Measurements from ENCODE around the gene SCAMP3. TPM values are rescaled to one million over a fixed set of nuclear protein-coding genes. Genes with fewer than 3 reads are reported as not detected.

SCAMP3 gene
- 55.4 TPM for total RNA-seq
- long read RNA-seq, transcript SCAMP3-201 (9 exons, 1,446 nt), result major isoform, 29 of 35 reads
- long read RNA-seq, partial matches to known transcripts, result 2 of 35 reads
- long read RNA-seq, other reads (novel, unspliced or antisense), result 3 of 35 reads

- DNase-seq (ENCODE audit: missing footprints), result peak; percentile 96
- intact Hi-C loops (cut with DNase I), result loop anchor here (1.0 kb wide), 1 partner anchor 11 kb away; the partner anchor contains the start of gene CLK2
- ATAC-seq, result peak; percentile 98
Measured at GRCh38 chr1:155261852-155262673, at the start of gene SCAMP3. TSS of gene SCAMP3 (minus strand) at chr1:155262360. CDS start at chr1:155262151, 209 bp downstream.

GRCh38 chr1:155309423-155310021, 47.4 kb upstream of the SCAMP3 start:
- DNase-seq (ENCODE audit: missing footprints) (no peak), ATAC-seq (no peak)
- intact Hi-C loops (cut with DNase I), result no loop called here

GRCh38 chr1:155308493-155309422, 46.6 kb upstream of the SCAMP3 start, which contains the start of gene FDPS:
TSS of gene FDPS (plus strand) at chr1:155308866. CDS start at chr1:155309790, 924 bp downstream.
- intact Hi-C loops (cut with DNase I), result loop anchor here (1.0 kb wide), 1 partner anchor 58 kb away; no protein-coding TSS in a partner anchor
- ATAC-seq (peak; percentile 100), DNase-seq (ENCODE audit: missing footprints) (peak; percentile 99)

- no peak for DNase-seq (ENCODE audit: missing footprints)
- intact Hi-C loops (cut with DNase I), result loop anchor here (1.0 kb wide), 1 partner anchor 30 kb away; the partner anchor contains the start of gene HCN3
- no peak for ATAC-seq
Measured at GRCh38 chr1:155307247-155307740, 45.1 kb upstream of the SCAMP3 start.

- intact Hi-C loops (cut with DNase I), result no loop called here
- ATAC-seq (no peak), DNase-seq (ENCODE audit: missing footprints) (no peak)
Measured at GRCh38 chr1:155305881-155306391, 43.8 kb upstream of the SCAMP3 start.

GRCh38 chr1:155304558-155305063, 42.5 kb upstream of the SCAMP3 start:
- no peak for DNase-seq (ENCODE audit: missing footprints)

DNA sequence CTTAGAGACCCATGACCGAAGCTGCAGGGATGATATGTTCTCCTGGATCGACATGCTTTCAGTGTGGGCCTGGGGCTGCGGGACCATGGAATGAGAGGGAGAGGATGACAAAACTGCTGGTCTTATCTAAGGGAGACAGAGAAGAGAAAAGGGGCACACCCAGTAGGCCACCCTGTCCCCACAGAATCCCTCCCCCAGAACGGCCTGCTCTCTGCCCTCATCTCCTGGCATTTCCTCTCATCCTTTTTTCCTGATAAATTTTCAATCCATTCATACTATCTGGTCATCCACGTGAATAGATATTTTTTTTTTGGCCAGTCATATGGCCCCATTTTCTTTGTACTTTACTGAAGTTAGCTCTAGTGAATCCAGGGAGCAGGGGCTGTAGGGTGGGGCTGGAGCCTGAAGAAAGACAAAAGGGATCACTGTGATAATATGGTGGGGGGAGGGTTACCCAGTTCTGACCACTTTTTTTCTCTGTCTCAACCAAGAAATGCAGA, 39.2 kb upstream of the SCAMP3 start, which contains the start of gene PKLR:
TSS of gene PKLR (minus strand) at position 97 of the 500 bp plus-strand sequence. CDS start at position 54, 43 bp downstream.
- DNase-seq (ENCODE audit: missing footprints), result no peak
- intact Hi-C loops (cut with DNase I), result no loop called here

More at GRCh38 chr1:155304558-155305063, 42.5 kb upstream of the SCAMP3 start:
- intact Hi-C loops (cut with DNase I), result no loop called here
- no peak for ATAC-seq

DNA sequence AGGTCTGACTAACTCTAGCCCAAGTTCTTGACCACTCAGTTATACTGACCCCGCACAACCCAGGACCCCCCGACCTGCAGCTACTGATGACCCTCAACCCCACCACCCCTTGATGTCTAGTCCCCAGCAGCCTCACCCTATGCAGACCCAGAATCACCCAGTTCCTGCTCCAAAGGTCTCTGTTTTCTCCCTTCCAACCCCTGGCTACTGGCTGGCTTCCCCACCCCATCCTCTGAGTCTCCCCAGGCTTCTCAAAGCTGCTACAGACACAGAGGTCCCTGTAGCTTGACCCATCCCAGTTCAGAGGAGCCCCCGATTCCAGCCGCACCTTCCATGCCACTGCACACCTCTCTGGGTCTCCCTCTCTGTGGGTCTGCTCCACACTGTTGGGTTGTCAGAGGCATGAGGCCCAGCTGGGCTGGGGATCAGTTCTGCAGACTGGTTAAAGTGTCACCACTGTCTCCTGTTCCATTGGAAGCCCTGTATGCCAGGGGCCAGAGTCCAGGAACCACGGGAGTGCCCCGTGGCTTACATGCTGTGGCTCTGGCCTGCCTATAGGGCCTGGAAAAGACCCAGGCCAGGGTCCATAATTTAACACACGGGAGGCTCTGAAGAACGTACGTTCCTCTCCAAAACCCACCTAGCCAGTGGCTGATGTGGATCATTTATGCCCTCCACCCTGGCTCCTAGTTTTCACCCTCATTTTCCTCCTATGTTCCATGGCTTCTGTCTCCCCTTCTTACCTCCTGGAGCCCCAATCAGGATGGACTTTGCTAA, 38.6 kb upstream of the SCAMP3 start:
- DNase-seq (ENCODE audit: missing footprints) (no peak), ATAC-seq (no peak)
- intact Hi-C loops (cut with DNase I), result no loop called here

More for the DNA sequence above, 39.2 kb upstream of the SCAMP3 start, which contains the start of gene PKLR:
- no peak for ATAC-seq

DNA sequence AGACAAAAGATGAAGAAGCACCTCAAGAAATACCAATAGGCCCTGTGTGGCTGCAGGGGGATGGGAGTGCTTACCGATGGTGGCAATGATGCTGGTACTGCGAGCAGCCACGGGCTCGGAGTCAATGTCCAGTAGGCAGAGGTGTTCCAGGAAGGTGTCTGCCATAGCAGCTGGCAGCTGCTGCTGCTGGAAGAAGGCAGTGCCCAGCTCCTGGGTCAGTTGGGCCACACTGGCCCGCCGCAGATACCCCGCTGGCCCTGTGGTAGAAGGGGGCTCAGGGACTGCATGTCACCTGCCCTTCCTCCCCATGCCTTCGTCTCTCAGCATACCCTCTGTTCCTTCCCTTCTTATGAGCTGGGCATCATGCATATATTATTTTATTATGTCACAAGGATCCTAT, 37.9 kb upstream of the SCAMP3 start:
- intact Hi-C loops (cut with DNase I), result no loop called here
- ATAC-seq, result no peak

GRCh38 chr1:155297384-155297783, 35.2 kb upstream of the SCAMP3 start:
- no peak for ATAC-seq
- no peak for DNase-seq (ENCODE audit: missing footprints)
- intact Hi-C loops (cut with DNase I), result no loop called here

More for the DNA sequence above, 37.9 kb upstream of the SCAMP3 start:
- DNase-seq (ENCODE audit: missing footprints), result no peak

DNA sequence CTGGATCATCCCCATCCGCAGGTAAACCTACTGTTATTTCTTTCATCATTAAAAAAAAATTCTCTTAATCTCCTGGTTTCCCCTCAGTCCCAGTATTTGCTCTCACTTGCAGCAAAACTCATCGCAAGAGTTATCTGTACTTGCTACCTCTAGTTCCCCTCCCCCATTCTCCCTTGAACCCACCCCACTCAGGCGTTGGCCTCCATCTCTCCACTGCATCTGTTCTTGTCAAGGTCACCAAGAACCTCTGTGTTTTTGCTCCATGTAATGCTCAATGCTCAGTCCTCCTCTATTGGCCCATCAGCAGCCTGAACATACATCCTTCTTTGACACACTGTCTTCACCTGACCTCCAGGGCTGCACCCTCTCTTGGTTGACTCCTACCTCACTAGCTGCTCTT, 34.5 kb upstream of the SCAMP3 start:
- intact Hi-C loops (cut with DNase I), result no loop called here
- no peak for ATAC-seq

GRCh38 chr1:155295942-155296267, 33.7 kb upstream of the SCAMP3 start:
- intact Hi-C loops (cut with DNase I), result no loop called here
- peak; percentile 14 for ATAC-seq
- DNase-seq (ENCODE audit: missing footprints), result no peak

More for the DNA sequence above, 34.5 kb upstream of the SCAMP3 start:
- no peak for DNase-seq (ENCODE audit: missing footprints)

DNA sequence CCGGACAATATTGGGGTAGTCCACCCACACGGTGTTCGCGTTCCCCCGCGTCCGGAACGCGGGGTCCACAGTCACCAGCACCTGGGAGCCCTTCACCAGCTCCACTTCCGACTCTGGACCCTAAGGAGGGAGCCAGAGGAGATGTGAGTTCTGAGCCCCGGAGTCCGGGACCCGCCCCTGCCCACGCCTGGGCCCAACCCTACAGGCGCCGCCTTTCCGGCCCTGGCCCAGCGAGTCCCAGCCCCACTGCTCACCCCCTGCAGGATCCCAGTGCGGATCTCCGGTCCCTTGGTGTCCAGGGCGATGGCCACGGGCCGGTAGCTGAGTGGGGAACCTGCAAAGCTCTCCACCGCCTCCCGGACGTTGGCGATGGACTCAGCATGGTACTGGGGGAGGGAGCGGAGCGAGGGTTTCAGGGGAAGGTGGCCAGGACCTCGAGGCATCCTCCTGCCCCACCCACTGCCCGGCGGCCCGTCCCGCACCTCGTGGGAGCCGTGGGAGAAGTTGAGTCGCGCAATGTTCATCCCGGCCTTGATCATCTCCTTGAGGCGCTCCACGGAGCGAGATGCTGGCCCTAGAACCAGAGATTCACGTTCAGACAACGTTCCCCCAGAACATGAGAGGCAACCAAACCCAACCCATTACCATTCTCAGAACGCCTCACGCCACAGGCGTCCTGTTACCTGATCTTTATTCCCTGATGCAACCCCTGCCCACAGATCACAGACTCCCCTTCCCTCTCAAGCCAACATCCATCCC, 33.2 kb upstream of the SCAMP3 start:
- peak; percentile 30 for ATAC-seq
- no peak for DNase-seq (ENCODE audit: missing footprints)
- intact Hi-C loops (cut with DNase I), result no loop called here

DNA sequence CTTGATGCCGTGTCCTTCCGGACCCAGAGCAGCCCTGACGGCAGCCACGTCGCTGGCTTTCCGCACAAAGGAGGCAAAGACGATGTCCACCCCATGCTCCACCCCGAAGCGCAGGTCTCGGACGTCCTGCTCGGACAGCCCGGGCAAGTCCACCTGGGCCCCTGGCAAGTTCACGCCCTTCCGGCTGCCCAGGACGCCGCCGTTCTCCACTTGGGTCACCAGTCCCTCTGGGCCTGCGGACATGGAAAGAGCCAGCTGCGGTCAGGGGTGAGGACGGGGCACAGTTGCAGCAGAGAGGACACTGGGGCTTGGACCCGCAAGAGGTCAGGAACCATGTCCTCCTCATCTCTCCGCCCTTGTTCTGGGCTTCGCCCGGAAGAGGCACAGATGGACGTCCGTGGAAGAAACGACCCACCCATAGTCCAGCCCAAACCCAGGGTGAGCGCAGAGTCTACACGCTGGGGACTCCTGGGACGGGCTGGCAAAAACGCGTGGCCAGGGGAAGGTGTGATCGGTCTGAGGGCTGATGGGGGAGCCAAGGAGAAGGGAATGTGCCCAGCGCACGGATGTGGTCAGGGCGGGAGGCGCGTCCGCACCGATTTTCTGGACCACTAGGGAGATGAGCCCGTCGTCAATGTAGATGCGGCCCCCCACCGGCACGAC, 32.5 kb upstream of the SCAMP3 start:
- ATAC-seq (peak; percentile 17), DNase-seq (ENCODE audit: missing footprints) (no peak)
- intact Hi-C loops (cut with DNase I), result no loop called here

- intact Hi-C loops (cut with DNase I), result no loop called here
- ATAC-seq (no peak), DNase-seq (ENCODE audit: missing footprints) (no peak)
Measured at GRCh38 chr1:155293086-155293749, 31.1 kb upstream of the SCAMP3 start.

Data from Right ventricle myocardium inferior (tissue), 1 donor.